K562 (cell line): Measurements from ENCODE around the gene NR3C1. TPM values are rescaled to one million over a fixed set of nuclear protein-coding genes. Genes with fewer than 3 reads are reported as not detected.
A peak's percentile ranks its signal among the peaks of the same experiment; 100 is the strongest.

Experiments
- GABPA ChIP-seq: fragments of 200-800 bp; sonication (Bioruptor generic); conservative IDR thresholded peaks from 2 replicates; pipeline ENCODE4 v1.6.1; 2016; ENCODE audit warnings: low read depth, missing genetic modification characterization, missing compliant biosample characterization
- MAFF ChIP-seq: IDR thresholded peaks from 2 replicates; pipeline ENCODE4 v1.6.1; 2012; ENCODE audit warnings: low read length, improper control_type of control experiment
- MITF ChIP-seq: IDR thresholded peaks from 2 replicates; pipeline ENCODE4 v1.6.1; 2014; ENCODE audit warnings: antibody characterized with exemption
- PTBP1 ChIP-seq: fragments of 200-400 bp; formaldehyde crosslinking; IDR thresholded peaks from 2 replicates; pipeline ENCODE4 v1.6.1; 2017; ENCODE audit warnings: low read depth, low read length
- SETDB1 ChIP-seq: IDR thresholded peaks from one replicate; pipeline ENCODE4 v1.6.1; 2012; ENCODE audit warnings: low read length, control low read depth, inconsistent platforms
- SMAD1 ChIP-seq: fragments of 150-350 bp; IDR thresholded peaks from 2 replicates; pipeline ENCODE4 v1.6.1; 2014; ENCODE audit warnings: low read length, low read depth; ENCODE audit not compliant: partially characterized antibody
- SRSF7 ChIP-seq: fragments of 200-400 bp; formaldehyde crosslinking; optimal IDR thresholded peaks from 2 replicates; pipeline ENCODE3; 2017; ENCODE audit warnings: mild to moderate bottlenecking, low read depth, low read length
- TFE3 ChIP-seq: fragments of 450-650 bp; formaldehyde crosslinking; IDR thresholded peaks from 2 replicates; pipeline ENCODE4 v1.4.0; 2020; ENCODE audit warnings: mild to moderate bottlenecking, mixed read lengths
- XRCC4 ChIP-seq: IDR thresholded peaks from one replicate; pipeline ENCODE4 v1.6.1; 2011; ENCODE audit not compliant: insufficient read depth, insufficient read length; ENCODE audit errors: extremely low read depth
- ZNF408 ChIP-seq: fragments of 250-450 bp; sonication (Bioruptor Pico); IDR thresholded peaks from 2 replicates; pipeline ENCODE4 v1.4.0; 2020; ENCODE audit warnings: low read depth, mild to moderate bottlenecking, moderate library complexity
- ZNF444 ChIP-seq: fragments of 250-450 bp; sonication (Bioruptor Pico); IDR thresholded peaks from 2 replicates; pipeline ENCODE4 v1.4.0; 2020; ENCODE audit warnings: mild to moderate bottlenecking, moderate library complexity
- ZNF79 ChIP-seq: fragments of 250-450 bp; sonication (Bioruptor Pico); IDR thresholded peaks from 2 replicates; pipeline ENCODE4 v1.4.0; 2020; ENCODE audit warnings: low read depth, mild to moderate bottlenecking, moderate library complexity
- polyA plus RNA-seq, 8 experiments: library from polyadenylated mRNA; depleted of rRNA in 4 of 8; stranded (reverse) in 5 of 8; unstranded in 3 of 8; fragments of >200 nt; fragmentation: Nextera tagmentation in 2 of 8; fragmentation: Illumina TruSeq in 1 of 8; extraction: Ambion mirVana in 2 of 8; extraction: Trizol in 1 of 8; gene quantifications; 2 replicates each; pipeline versions ENCODE4 v1.2.1 to v1.2.3, GENCODE V29; 2011 to 2014; ENCODE audit warnings: inconsistent platforms in 1 of 8, missing spikeins in 1 of 8
- total RNA-seq, 7 experiments: library from RNA; depleted of rRNA in 6 of 7; stranded (reverse); fragments of >200 nt in 6 of 7; fragmentation: Illumina TruSeq in 2 of 7; extraction: Trizol in 2 of 7; gene quantifications; 2 replicates each; pipeline versions ENCODE4 v1.2.1 to v1.2.3, GENCODE V29; 2011 to 2021; ENCODE audit warnings: low replicate concordance in 1 of 7
- TF ChIP-seq, protein P1 (sequence below): fragments of 200-400 bp; formaldehyde crosslinking; IDR thresholded peaks from 2 replicates; pipeline ENCODE4 v1.6.1; 2017; ENCODE audit warnings: mild to moderate bottlenecking, low read depth, low read length, moderate library complexity
- TF ChIP-seq, protein P2 (sequence below), 3 experiments: IDR thresholded peaks in 2 of 3; conservative IDR thresholded peaks in 1 of 3; 2 replicates each; pipeline ENCODE4 v1.5.1; 2011 to 2012; ENCODE audit warnings: low read length in 3 of 3, mild to moderate bottlenecking in 3 of 3, control low read depth in 2 of 3, improper control_type of control experiment in 1 of 3, inconsistent platforms in 1 of 3, low read depth in 1 of 3, mixed read lengths in 1 of 3, moderate library complexity in 1 of 3; ENCODE audit not compliant: insufficient read depth in 2 of 3
- TF ChIP-seq, protein P3 (sequence below): sonication (generic); formaldehyde crosslinking; IDR thresholded peaks from 2 replicates; pipeline ENCODE4 v1.4.0; 2020; ENCODE audit warnings: mild to moderate bottlenecking, missing genetic modification reagents
- TF ChIP-seq, protein P4 (sequence below): IDR thresholded peaks from 3 replicates; pipeline ENCODE4 v1.6.1; 2011; ENCODE audit warnings: borderline replicate concordance, mild to moderate bottlenecking; ENCODE audit not compliant: insufficient read length, insufficient read depth

NR3C1 gene
- total and polyA plus RNA-seq, 9 of the 15 experiments (the other 6 are each of a cell fraction or from before 2014, with no cell fraction given), result 8.2 to 36.0 (median 15.0) TPM

DNA sequence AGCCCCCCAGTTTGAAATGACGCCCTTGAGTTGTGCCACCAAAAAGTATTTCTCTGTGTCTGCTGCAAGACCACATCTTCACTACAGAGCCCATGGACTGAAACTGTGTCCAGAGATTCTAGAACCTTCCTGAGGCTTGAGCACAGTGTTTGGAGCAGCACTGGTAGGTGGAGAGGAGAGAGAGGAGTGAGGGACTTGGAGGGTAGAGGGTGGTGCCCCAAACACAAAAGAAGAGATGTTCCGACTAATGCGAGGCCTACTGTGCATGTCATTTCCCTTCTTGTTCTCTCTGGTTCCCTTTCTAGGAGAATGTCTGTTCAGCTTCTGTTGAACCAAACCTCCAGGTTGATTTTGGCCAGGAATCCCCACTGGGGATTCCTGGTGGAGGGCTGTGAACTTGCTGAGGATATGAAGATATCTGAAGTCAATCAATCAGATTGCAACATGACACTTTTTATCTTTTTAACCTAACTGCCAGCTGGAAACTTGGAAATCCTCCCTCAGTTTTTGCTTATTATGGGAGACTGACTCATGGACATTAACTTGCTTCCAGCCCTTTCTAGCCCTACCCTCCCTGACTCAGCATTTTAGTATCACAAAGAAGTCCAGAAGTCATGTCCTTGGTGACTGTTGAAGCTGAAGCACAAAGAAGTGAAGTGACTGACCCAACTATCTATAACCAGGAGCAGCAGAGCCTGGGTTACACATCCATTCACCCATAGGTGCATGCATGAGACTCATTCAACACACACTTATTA lies 154.5 kb downstream of the NR3C1 start (continued):
- TF ChIP-seq SRSF7, result no peak
- TF ChIP-seq SMAD1, result no peak
- TF ChIP-seq SETDB1, result no peak
- TF ChIP-seq, protein P1, sequence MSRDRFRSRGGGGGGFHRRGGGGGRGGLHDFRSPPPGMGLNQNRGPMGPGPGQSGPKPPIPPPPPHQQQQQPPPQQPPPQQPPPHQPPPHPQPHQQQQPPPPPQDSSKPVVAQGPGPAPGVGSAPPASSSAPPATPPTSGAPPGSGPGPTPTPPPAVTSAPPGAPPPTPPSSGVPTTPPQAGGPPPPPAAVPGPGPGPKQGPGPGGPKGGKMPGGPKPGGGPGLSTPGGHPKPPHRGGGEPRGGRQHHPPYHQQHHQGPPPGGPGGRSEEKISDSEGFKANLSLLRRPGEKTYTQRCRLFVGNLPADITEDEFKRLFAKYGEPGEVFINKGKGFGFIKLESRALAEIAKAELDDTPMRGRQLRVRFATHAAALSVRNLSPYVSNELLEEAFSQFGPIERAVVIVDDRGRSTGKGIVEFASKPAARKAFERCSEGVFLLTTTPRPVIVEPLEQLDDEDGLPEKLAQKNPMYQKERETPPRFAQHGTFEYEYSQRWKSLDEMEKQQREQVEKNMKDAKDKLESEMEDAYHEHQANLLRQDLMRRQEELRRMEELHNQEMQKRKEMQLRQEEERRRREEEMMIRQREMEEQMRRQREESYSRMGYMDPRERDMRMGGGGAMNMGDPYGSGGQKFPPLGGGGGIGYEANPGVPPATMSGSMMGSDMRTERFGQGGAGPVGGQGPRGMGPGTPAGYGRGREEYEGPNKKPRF, result no peak
- TF ChIP-seq XRCC4, result no peak
- no peak for TF ChIP-seq MITF
- TF ChIP-seq, protein P2, sequence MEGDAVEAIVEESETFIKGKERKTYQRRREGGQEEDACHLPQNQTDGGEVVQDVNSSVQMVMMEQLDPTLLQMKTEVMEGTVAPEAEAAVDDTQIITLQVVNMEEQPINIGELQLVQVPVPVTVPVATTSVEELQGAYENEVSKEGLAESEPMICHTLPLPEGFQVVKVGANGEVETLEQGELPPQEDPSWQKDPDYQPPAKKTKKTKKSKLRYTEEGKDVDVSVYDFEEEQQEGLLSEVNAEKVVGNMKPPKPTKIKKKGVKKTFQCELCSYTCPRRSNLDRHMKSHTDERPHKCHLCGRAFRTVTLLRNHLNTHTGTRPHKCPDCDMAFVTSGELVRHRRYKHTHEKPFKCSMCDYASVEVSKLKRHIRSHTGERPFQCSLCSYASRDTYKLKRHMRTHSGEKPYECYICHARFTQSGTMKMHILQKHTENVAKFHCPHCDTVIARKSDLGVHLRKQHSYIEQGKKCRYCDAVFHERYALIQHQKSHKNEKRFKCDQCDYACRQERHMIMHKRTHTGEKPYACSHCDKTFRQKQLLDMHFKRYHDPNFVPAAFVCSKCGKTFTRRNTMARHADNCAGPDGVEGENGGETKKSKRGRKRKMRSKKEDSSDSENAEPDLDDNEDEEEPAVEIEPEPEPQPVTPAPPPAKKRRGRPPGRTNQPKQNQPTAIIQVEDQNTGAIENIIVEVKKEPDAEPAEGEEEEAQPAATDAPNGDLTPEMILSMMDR (IDR thresholded peaks at IDR 0.05 in 2 of 3, conservative IDR thresholded peaks at IDR 0.05 in 1 of 3; ENCODE audit: insufficient read depth in 2 of 3, low read depth in 1 of 3, low read length in 3 of 3), result no peak
- no peak for TF ChIP-seq GABPA (tag)
- TF ChIP-seq TFE3 (CRISPR knock-in tag), result no peak
- no peak for TF ChIP-seq ZNF408
- TF ChIP-seq PTBP1, result no peak
- TF ChIP-seq ZNF444 (CRISPR knock-in tag), result no peak
- TF ChIP-seq, protein P3, sequence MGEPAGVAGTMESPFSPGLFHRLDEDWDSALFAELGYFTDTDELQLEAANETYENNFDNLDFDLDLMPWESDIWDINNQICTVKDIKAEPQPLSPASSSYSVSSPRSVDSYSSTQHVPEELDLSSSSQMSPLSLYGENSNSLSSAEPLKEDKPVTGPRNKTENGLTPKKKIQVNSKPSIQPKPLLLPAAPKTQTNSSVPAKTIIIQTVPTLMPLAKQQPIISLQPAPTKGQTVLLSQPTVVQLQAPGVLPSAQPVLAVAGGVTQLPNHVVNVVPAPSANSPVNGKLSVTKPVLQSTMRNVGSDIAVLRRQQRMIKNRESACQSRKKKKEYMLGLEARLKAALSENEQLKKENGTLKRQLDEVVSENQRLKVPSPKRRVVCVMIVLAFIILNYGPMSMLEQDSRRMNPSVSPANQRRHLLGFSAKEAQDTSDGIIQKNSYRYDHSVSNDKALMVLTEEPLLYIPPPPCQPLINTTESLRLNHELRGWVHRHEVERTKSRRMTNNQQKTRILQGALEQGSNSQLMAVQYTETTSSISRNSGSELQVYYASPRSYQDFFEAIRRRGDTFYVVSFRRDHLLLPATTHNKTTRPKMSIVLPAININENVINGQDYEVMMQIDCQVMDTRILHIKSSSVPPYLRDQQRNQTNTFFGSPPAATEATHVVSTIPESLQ (CRISPR knock-in tag), result no peak
- TF ChIP-seq MAFF, result peak; percentile 99
- TF ChIP-seq, protein P4, sequence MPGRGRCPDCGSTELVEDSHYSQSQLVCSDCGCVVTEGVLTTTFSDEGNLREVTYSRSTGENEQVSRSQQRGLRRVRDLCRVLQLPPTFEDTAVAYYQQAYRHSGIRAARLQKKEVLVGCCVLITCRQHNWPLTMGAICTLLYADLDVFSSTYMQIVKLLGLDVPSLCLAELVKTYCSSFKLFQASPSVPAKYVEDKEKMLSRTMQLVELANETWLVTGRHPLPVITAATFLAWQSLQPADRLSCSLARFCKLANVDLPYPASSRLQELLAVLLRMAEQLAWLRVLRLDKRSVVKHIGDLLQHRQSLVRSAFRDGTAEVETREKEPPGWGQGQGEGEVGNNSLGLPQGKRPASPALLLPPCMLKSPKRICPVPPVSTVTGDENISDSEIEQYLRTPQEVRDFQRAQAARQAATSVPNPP, result no peak
- no peak for TF ChIP-seq ZNF79 (CRISPR knock-in tag)
